ENCODE data around the gene PIGQ.

PIGQ gene

DNA sequence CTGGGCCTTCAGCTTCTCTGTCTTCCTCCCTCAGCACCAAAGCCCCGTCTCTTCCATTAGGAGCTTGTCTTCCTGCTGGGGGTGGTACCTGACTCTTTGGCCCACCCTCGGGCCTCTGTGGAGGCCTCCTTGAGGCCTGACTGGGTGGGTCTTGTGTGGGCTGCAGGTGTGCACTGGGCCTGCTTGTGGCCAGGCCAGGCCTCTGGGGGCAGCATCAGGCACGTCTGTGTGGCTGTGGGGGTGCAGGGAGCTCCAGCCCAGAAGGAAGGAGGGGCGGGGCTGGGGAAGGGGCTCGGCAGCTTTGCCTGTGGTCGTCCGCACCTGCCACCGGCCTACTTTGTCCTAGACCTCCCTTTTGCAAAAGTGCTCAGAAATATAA is 7.0 kb downstream of the PIGQ start:
- TF ChIP-seq, protein P1, sequence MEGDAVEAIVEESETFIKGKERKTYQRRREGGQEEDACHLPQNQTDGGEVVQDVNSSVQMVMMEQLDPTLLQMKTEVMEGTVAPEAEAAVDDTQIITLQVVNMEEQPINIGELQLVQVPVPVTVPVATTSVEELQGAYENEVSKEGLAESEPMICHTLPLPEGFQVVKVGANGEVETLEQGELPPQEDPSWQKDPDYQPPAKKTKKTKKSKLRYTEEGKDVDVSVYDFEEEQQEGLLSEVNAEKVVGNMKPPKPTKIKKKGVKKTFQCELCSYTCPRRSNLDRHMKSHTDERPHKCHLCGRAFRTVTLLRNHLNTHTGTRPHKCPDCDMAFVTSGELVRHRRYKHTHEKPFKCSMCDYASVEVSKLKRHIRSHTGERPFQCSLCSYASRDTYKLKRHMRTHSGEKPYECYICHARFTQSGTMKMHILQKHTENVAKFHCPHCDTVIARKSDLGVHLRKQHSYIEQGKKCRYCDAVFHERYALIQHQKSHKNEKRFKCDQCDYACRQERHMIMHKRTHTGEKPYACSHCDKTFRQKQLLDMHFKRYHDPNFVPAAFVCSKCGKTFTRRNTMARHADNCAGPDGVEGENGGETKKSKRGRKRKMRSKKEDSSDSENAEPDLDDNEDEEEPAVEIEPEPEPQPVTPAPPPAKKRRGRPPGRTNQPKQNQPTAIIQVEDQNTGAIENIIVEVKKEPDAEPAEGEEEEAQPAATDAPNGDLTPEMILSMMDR (IDR thresholded peaks at IDR 0.05; ENCODE audit: control extremely low read depth, extremely low read depth, low read depth, missing control alignments) = peak; percentile 35
- ChIA-PET CTCF (interaction anchor here (1.1 kb wide), 1 partner anchor 9 kb away, joined by 3 read pairs; no protein-coding TSS in a partner anchor), POLR2A (interaction anchor here (0.7 kb wide), 1 partner anchor 16 kb away, joined by 3 read pairs; no protein-coding TSS in a partner anchor)
- DNase-seq (ENCODE audit: extremely low spot score) = no peak

DNA sequence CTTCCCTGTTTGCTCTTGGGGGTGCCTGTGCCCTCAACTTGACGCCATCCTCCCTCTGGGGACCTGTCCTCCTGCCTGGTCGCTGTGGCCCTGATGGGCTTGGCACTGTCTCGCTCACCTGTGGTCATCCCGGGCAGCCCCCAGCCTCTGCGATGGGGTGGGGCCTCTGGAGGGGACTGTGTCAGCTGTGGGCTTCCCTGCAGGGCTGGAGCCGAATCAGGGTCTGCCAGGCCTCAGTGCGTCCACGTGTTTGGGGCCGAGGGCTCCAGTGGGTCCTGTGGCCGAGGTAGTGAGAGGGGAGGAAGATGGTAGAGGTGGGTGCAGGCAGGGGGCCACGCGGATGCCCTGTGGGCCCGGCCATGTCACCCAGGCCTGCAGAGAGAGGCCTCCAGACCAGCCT is 8.0 kb downstream of the PIGQ start:
- POLR2A ChIA-PET = no interaction called here

DNA sequence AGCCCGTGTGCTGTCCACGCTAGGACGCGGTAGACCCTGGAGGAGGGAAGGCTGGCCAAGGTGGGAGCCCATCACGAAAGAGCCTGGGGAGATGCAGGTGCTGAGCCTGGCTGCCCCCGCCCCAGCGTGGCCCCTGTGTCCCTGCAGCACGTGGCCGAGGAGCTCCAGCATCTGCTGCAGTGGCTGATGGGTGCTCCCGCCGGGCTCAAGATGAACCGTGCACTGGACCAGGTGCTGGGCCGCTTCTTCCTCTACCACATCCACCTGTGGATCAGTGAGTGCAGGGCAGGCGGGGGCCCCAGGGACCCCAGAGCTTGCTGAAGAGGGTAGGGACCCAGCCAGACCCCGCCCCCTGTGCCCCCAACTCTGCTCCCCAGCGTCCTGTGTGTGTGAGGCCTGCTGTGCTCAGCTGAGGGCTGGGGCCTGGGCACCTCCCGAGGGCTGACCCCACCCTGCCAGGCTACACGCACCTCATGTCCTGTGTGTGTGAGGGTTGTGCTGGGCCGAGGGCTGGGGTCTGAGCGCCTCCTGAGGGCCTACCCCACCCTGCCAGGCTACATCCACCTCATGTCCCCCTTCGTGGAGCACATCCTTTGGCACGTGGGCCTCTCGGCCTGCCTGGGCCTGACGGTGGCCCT is 8.6 kb downstream of the PIGQ start:
- CTCF ChIA-PET = interaction anchor here (0.8 to 1.3 kb wide), 2 partner anchors 11 to 52 kb away, joined by 3 to 4 read pairs; partner anchors contain the start of gene NHLRC4
- TF ChIP-seq, protein P1 (IDR thresholded peaks at IDR 0.05; ENCODE audit: control extremely low read depth, extremely low read depth, low read depth, missing control alignments) = no peak
- DNase-seq (ENCODE audit: extremely low spot score) = no peak
- POLR2A ChIA-PET = no interaction called here

More for the DNA sequence above, 8.0 kb downstream of the PIGQ start:
- no peak for DNase-seq (ENCODE audit: extremely low spot score)
- CTCF ChIA-PET = interaction anchor here (0.8 kb wide), 1 partner anchor 52 kb away, joined by 3 read pairs; no protein-coding TSS in a partner anchor
- TF ChIP-seq, protein P1 (IDR thresholded peaks at IDR 0.05; ENCODE audit: control extremely low read depth, extremely low read depth, low read depth, missing control alignments) = no peak

DNA sequence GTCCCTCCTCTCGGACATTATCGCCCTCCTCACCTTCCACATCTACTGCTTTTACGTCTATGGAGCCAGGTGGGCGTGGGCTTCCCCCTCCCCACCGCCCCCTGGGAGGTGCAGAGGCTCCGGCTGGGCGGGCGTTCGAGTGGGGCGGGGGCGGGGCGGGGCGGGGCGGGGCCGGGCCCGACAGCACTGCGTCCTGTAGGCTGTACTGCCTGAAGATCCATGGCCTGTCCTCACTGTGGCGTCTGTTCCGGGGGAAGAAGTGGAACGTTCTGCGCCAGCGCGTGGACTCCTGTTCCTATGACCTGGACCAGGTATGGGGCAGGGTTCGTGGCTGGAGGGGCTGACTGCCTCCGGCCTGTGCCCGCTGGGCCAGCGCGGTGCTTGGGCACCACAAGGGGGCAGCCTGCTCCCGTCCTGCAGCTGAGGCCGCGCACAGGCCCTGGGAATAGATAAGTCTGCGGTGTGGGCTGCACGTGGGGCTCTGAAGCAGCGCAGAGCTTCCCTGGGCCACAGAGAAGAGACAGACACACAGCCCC is 9.2 kb downstream of the PIGQ start:
- DNase-seq (ENCODE audit: extremely low spot score) = peak; percentile 81
- CTCF ChIA-PET = interaction anchor here (1.3 kb wide), 1 partner anchor 12 kb away, joined by 4 read pairs; the partner anchor contains the start of gene NHLRC4
- POLR2A ChIA-PET = no interaction called here
- TF ChIP-seq, protein P1 (IDR thresholded peaks at IDR 0.05; ENCODE audit: control extremely low read depth, extremely low read depth, low read depth, missing control alignments) = peak; percentile 82

DNA sequence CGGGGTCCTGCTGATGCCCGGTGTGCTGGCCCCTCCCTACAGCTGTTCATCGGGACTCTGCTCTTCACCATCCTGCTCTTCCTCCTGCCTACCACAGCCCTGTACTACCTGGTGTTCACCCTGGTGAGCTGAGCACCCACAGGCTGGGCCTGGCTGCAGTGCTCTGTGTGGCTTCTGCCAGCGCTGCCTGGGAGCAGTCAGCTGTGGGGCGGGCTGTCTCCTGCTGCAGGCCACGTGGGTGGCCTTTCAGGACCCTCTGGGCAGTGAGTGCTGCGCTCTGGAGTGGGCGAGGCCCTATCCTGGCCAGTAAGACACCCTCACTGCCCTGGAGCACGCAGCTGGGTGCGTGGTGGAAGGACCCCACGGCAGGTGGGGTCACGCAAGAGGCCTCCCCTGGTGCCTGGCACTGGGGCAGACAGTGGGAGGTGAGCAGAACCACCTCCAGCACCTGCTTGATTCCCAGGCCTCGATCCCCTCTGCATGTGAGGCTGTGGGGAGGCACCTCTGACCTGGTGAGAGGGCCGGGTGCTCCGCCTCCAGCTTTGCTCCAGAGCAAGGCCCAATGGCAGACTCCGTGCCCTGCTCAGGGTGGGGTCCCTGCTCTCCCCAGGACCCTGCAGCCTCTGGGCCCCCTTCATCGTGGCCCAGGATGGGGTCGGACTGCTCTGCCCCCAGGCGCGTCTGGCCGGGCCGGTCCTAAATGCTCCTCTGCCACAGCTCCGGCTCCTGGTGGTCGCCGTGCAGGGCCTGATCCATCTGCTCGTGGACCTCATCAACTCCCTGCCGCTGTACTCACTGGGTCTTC is 10.6 kb downstream of the PIGQ start:
- TF ChIP-seq, protein P1 (IDR thresholded peaks at IDR 0.05; ENCODE audit: control extremely low read depth, extremely low read depth, low read depth, missing control alignments) = no peak
- ChIA-PET POLR2A (no interaction called here), CTCF (interaction anchor here (1.3 kb wide), 1 partner anchor 13 kb away, joined by 4 read pairs; the partner anchor contains the start of gene NHLRC4)
- no peak for DNase-seq (ENCODE audit: extremely low spot score)

DNA sequence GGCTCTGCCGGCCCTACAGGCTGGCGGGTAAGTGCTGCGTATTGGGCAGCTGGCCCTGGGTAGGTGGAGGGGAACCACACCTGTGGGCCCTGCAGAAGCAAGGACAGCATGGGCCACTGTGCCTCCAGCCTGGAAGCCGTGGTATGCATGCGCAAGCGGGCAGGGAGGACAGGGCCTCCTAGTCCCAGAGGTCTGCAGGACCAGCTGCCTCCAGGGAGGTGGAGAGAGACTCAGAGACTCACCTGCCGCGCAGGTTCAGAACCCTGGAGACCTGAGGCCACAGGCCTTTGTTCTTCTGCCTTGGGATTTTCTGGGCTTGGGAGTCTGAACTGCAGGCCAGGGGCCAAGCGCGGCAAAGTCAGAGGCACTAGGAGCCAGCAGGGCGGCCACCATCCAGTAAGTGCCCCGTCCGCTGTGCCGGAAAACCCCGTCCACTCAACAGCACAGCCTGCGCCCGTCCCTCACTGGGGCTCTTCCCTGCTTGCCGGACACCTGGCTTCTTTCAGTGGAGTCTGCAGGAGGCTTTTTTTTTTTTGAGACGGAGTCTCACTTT is 11.3 kb downstream of the PIGQ start:
- TF ChIP-seq, protein P1 (IDR thresholded peaks at IDR 0.05; ENCODE audit: control extremely low read depth, extremely low read depth, low read depth, missing control alignments) = no peak
- CTCF ChIA-PET = no interaction called here
- no peak for DNase-seq (ENCODE audit: extremely low spot score)
- POLR2A ChIA-PET = no interaction called here

Measured in GM10248 (cell line).